ENCODE measurements around the gene BBC3. TPM values are rescaled to one million over a fixed set of nuclear protein-coding genes. Genes with fewer than 3 reads are reported as not detected.

Gene BBC3
- total and polyA plus RNA-seq, 9 donors: 0.23 to 13.2 (median 6.3) TPM

- no peaks in the 10 kb centered on the region for H3K36me3 ChIP-seq
- peak; percentile 69 to 89 (median 73) for DNase-seq
- H3K4me1 ChIP-seq (ENCODE audit: insufficient read depth): peaks cover 1% of the 10 kb centered on the region
- H3K4me3 ChIP-seq: no peak overlapping the region
- H3K9me3 ChIP-seq: no peaks in the 10 kb centered on the region
- H3K27ac ChIP-seq: no peak overlapping the region
- intact Hi-C loops (cut with DNase I): loop anchor here in 1 of 4 donors (5.0 kb wide), 1 partner anchor 36 kb away; no protein-coding TSS in a partner anchor
- H3K27me3 ChIP-seq: no peaks in the 10 kb centered on the region
- TF ChIP-seq POLR2A (IDR thresholded peaks at IDR 0.05): no peak
- TF ChIP-seq CTCF (IDR thresholded peaks at IDR 0.05): peak; percentile 41 to 85 (median 84)
- 31 to 37% (median 32%) methylated on average over 19 of the region's 19 CpGs for WGBS, 3 donors
These were observed 20.2 kb downstream of the BBC3 start for GRCh38 chr19:47210689-47211316.

- Histone ChIP-seq H3K27ac (no peak overlapping the region), H3K9me3 (no peaks in the 10 kb centered on the region), H3K27me3 (no peaks in the 10 kb centered on the region), H3K4me3 (no peak overlapping the region), H3K4me1 (ENCODE audit: insufficient read depth) (peaks cover 1% of the 10 kb centered on the region), H3K36me3 (no peaks in the 10 kb centered on the region)
- intact Hi-C loops (cut with DNase I): loop anchor here in 1 of 4 donors (5.0 kb wide), 1 partner anchor 37 kb away; no protein-coding TSS in a partner anchor
- DNase-seq: no peak
- no peak for TF ChIP-seq POLR2A (IDR thresholded peaks at IDR 0.05)
- no peak for TF ChIP-seq CTCF (IDR thresholded peaks at IDR 0.05)
- no peak for TF ChIP-seq EP300 (IDR thresholded peaks at IDR 0.05)
These were observed 20.9 kb downstream of the BBC3 start for GRCh38 chr19:47210180-47210490.

GRCh38 chr19:47209319-47210179 is 21.4 kb downstream of the BBC3 start:
- Histone ChIP-seq H3K4me1 (ENCODE audit: insufficient read depth) (peaks cover 1% of the 10 kb centered on the region), H3K4me3 (no peak overlapping the region), H3K27me3 (no peaks in the 10 kb centered on the region), H3K27ac (no peak overlapping the region), H3K36me3 (no peaks in the 10 kb centered on the region), H3K9me3 (no peaks in the 10 kb centered on the region)
- TF ChIP-seq POLR2A (IDR thresholded peaks at IDR 0.05) (no peak), CTCF (IDR thresholded peaks at IDR 0.05) (no peak), EP300 (IDR thresholded peaks at IDR 0.05) (no peak)
- intact Hi-C loops (cut with DNase I): loop anchor here in 2 of 4 donors (5.0 to 10.0 kb wide), 2 partner anchors 38 to 65 kb away; no protein-coding TSS in a partner anchor
- 54 to 71% (median 61%) methylated on average over 13 of the region's 13 CpGs for WGBS, 3 donors
- DNase-seq: no peak

GRCh38 chr19:47203254-47203653 is 27.7 kb downstream of the BBC3 start:
- Histone ChIP-seq H3K9me3 (no peaks in the 10 kb centered on the region), H3K4me3 (no peak overlapping the region), H3K27me3 (no peaks in the 10 kb centered on the region), H3K27ac (no peak overlapping the region), H3K36me3 (no peaks in the 10 kb centered on the region), H3K4me1 (ENCODE audit: insufficient read depth) (no peaks in the 10 kb centered on the region)
- intact Hi-C loops (cut with DNase I): loop anchor here in 1 of 4 donors (10.0 kb wide), 1 partner anchor 58 kb away; no protein-coding TSS in a partner anchor
- TF ChIP-seq POLR2A (IDR thresholded peaks at IDR 0.05): no peak
- no peak for TF ChIP-seq EP300 (IDR thresholded peaks at IDR 0.05)
- TF ChIP-seq CTCF (IDR thresholded peaks at IDR 0.05): no peak
- no peak for DNase-seq
- WGBS, 3 donors: 72 to 84% (median 80%) methylated on average over 3 of the region's 3 CpGs

Measured in ovary (tissue), 9 donors.